ENCODE measurements around the gene FRMD6.

The FRMD6 gene

GRCh38 chr14:51704545-51704944 is 52.8 kb downstream of the FRMD6 start:
- Histone ChIP-seq H3K4me3 (ENCODE audit: low read length) (no peak overlapping the region), H3K9me3 (ENCODE audit: control insufficient read depth, low read depth, low read length) (no peaks in the 10 kb centered on the region), H3K4me1 (ENCODE audit: control insufficient read depth, low read depth, low read length) (peaks cover 36% of the 10 kb centered on the region), H3K27me3 (ENCODE audit: control insufficient read depth, insufficient read depth, low read length) (no peaks in the 10 kb centered on the region), H3K9ac (ENCODE audit: low read length) (no peak overlapping the region), H3K27ac (ENCODE audit: low read length) (no peak overlapping the region), H3K36me3 (ENCODE audit: control insufficient read depth, low read depth, low read length) (no peaks in the 10 kb centered on the region)

- H3K36me3 ChIP-seq (ENCODE audit: control insufficient read depth, low read depth, low read length): no peaks in the 10 kb centered on the region
- no peaks in the 10 kb centered on the region for H3K27me3 ChIP-seq (ENCODE audit: control insufficient read depth, insufficient read depth, low read length)
- H3K9me3 ChIP-seq (ENCODE audit: control insufficient read depth, low read depth, low read length): no peaks in the 10 kb centered on the region
- H3K27ac ChIP-seq (ENCODE audit: low read length): no peak overlapping the region
- no peak overlapping the region for H3K9ac ChIP-seq (ENCODE audit: low read length)
- H3K4me3 ChIP-seq (ENCODE audit: low read length): no peak overlapping the region
- peaks cover 28% of the 10 kb centered on the region for H3K4me1 ChIP-seq (ENCODE audit: control insufficient read depth, low read depth, low read length)
These were observed 55.6 kb downstream of the FRMD6 start for GRCh38 chr14:51707327-51707726.

GRCh38 chr14:51711505-51711904 is 59.8 kb downstream of the FRMD6 start:
- H3K4me3 ChIP-seq (ENCODE audit: low read length): no peak overlapping the region
- no peak overlapping the region for H3K9ac ChIP-seq (ENCODE audit: low read length)
- H3K4me1 ChIP-seq (ENCODE audit: control insufficient read depth, low read depth, low read length): peaks cover 10% of the 10 kb centered on the region
- H3K9me3 ChIP-seq (ENCODE audit: control insufficient read depth, low read depth, low read length): no peaks in the 10 kb centered on the region
- no peaks in the 10 kb centered on the region for H3K27me3 ChIP-seq (ENCODE audit: control insufficient read depth, insufficient read depth, low read length)
- no peak overlapping the region for H3K27ac ChIP-seq (ENCODE audit: low read length)
- H3K36me3 ChIP-seq (ENCODE audit: control insufficient read depth, low read depth, low read length): no peaks in the 10 kb centered on the region

GRCh38 chr14:51715250-51715649 is 63.5 kb downstream of the FRMD6 start:
- no peak overlapping the region for H3K27ac ChIP-seq (ENCODE audit: low read length)
- no peaks in the 10 kb centered on the region for H3K36me3 ChIP-seq (ENCODE audit: control insufficient read depth, low read depth, low read length)
- H3K9me3 ChIP-seq (ENCODE audit: control insufficient read depth, low read depth, low read length): no peaks in the 10 kb centered on the region

GRCh38 chr14:51715742-51716141 is 64.0 kb downstream of the FRMD6 start:
- H3K9me3 ChIP-seq (ENCODE audit: control insufficient read depth, low read depth, low read length): no peaks in the 10 kb centered on the region
- no peaks in the 10 kb centered on the region for H3K27me3 ChIP-seq (ENCODE audit: control insufficient read depth, insufficient read depth, low read length)
- H3K36me3 ChIP-seq (ENCODE audit: control insufficient read depth, low read depth, low read length): no peaks in the 10 kb centered on the region
- H3K4me1 ChIP-seq (ENCODE audit: control insufficient read depth, low read depth, low read length): peaks cover 27% of the 10 kb centered on the region
- H3K27ac ChIP-seq (ENCODE audit: low read length): no peak overlapping the region
- H3K4me3 ChIP-seq (ENCODE audit: low read length): no peak overlapping the region
- H3K9ac ChIP-seq (ENCODE audit: low read length): no peak overlapping the region

More at GRCh38 chr14:51715250-51715649, 63.5 kb downstream of the FRMD6 start:
- Histone ChIP-seq H3K9ac (ENCODE audit: low read length) (no peak overlapping the region), H3K27me3 (ENCODE audit: control insufficient read depth, insufficient read depth, low read length) (no peaks in the 10 kb centered on the region), H3K4me1 (ENCODE audit: control insufficient read depth, low read depth, low read length) (peaks cover 27% of the 10 kb centered on the region), H3K4me3 (ENCODE audit: low read length) (no peak overlapping the region)

GRCh38 chr14:51716610-51717009 is 64.9 kb downstream of the FRMD6 start:
- Histone ChIP-seq H3K27ac (ENCODE audit: low read length) (no peak overlapping the region), H3K27me3 (ENCODE audit: control insufficient read depth, insufficient read depth, low read length) (no peaks in the 10 kb centered on the region), H3K36me3 (ENCODE audit: control insufficient read depth, low read depth, low read length) (no peaks in the 10 kb centered on the region), H3K4me3 (ENCODE audit: low read length) (no peak overlapping the region), H3K4me1 (ENCODE audit: control insufficient read depth, low read depth, low read length) (peaks cover 27% of the 10 kb centered on the region), H3K9me3 (ENCODE audit: control insufficient read depth, low read depth, low read length) (no peaks in the 10 kb centered on the region), H3K9ac (ENCODE audit: low read length) (no peak overlapping the region)

- H3K9ac ChIP-seq (ENCODE audit: low read length): no peak overlapping the region
- no peaks in the 10 kb centered on the region for H3K9me3 ChIP-seq (ENCODE audit: control insufficient read depth, low read depth, low read length)
- H3K4me3 ChIP-seq (ENCODE audit: low read length): no peak overlapping the region
- peaks cover 5% of the 10 kb centered on the region for H3K36me3 ChIP-seq (ENCODE audit: control insufficient read depth, low read depth, low read length)
- H3K4me1 ChIP-seq (ENCODE audit: control insufficient read depth, low read depth, low read length): peaks cover 27% of the 10 kb centered on the region
- H3K27ac ChIP-seq (ENCODE audit: low read length): no peak overlapping the region
- no peaks in the 10 kb centered on the region for H3K27me3 ChIP-seq (ENCODE audit: control insufficient read depth, insufficient read depth, low read length)
These were observed 66.1 kb downstream of the FRMD6 start for GRCh38 chr14:51717766-51718165.

- Histone ChIP-seq H3K4me1 (ENCODE audit: control insufficient read depth, low read depth, low read length) (peaks cover 27% of the 10 kb centered on the region), H3K9ac (ENCODE audit: low read length) (no peak overlapping the region), H3K36me3 (ENCODE audit: control insufficient read depth, low read depth, low read length) (peaks cover 5% of the 10 kb centered on the region), H3K9me3 (ENCODE audit: control insufficient read depth, low read depth, low read length) (no peaks in the 10 kb centered on the region), H3K4me3 (ENCODE audit: low read length) (no peak overlapping the region), H3K27me3 (ENCODE audit: control insufficient read depth, insufficient read depth, low read length) (no peaks in the 10 kb centered on the region), H3K27ac (ENCODE audit: low read length) (no peak overlapping the region)
These were observed 68.2 kb downstream of the FRMD6 start for GRCh38 chr14:51719955-51720354.

GRCh38 chr14:51723990-51724389 is 72.3 kb downstream of the FRMD6 start:
- Histone ChIP-seq H3K9me3 (ENCODE audit: control insufficient read depth, low read depth, low read length) (no peaks in the 10 kb centered on the region), H3K9ac (ENCODE audit: low read length) (no peak overlapping the region), H3K27me3 (ENCODE audit: control insufficient read depth, insufficient read depth, low read length) (no peaks in the 10 kb centered on the region)

GRCh38 chr14:51724650-51725049 is 72.9 kb downstream of the FRMD6 start:
- H3K9ac ChIP-seq (ENCODE audit: low read length): no peak overlapping the region
- H3K27ac ChIP-seq (ENCODE audit: low read length): no peak overlapping the region
- H3K27me3 ChIP-seq (ENCODE audit: control insufficient read depth, insufficient read depth, low read length): no peaks in the 10 kb centered on the region
- no peaks in the 10 kb centered on the region for H3K4me1 ChIP-seq (ENCODE audit: control insufficient read depth, low read depth, low read length)
- no peaks in the 10 kb centered on the region for H3K9me3 ChIP-seq (ENCODE audit: control insufficient read depth, low read depth, low read length)
- peaks cover 19% of the 10 kb centered on the region for H3K36me3 ChIP-seq (ENCODE audit: control insufficient read depth, low read depth, low read length)
- no peak overlapping the region for H3K4me3 ChIP-seq (ENCODE audit: low read length)

More at GRCh38 chr14:51723990-51724389, 72.3 kb downstream of the FRMD6 start:
- Histone ChIP-seq H3K4me1 (ENCODE audit: control insufficient read depth, low read depth, low read length) (no peaks in the 10 kb centered on the region), H3K27ac (ENCODE audit: low read length) (no peak overlapping the region), H3K4me3 (ENCODE audit: low read length) (no peak overlapping the region), H3K36me3 (ENCODE audit: control insufficient read depth, low read depth, low read length) (peaks cover 19% of the 10 kb centered on the region)

- Histone ChIP-seq H3K9me3 (ENCODE audit: control insufficient read depth, low read depth, low read length) (no peaks in the 10 kb centered on the region), H3K36me3 (ENCODE audit: control insufficient read depth, low read depth, low read length) (peaks cover 19% of the 10 kb centered on the region), H3K4me1 (ENCODE audit: control insufficient read depth, low read depth, low read length) (no peaks in the 10 kb centered on the region), H3K9ac (ENCODE audit: low read length) (no peak overlapping the region), H3K27ac (ENCODE audit: low read length) (no peak overlapping the region), H3K27me3 (ENCODE audit: control insufficient read depth, insufficient read depth, low read length) (no peaks in the 10 kb centered on the region), H3K4me3 (ENCODE audit: low read length) (no peak overlapping the region)
These were observed 73.4 kb downstream of the FRMD6 start for GRCh38 chr14:51725061-51725460.

GRCh38 chr14:51726166-51726899 is 74.6 kb downstream of the FRMD6 start:
- no peaks in the 10 kb centered on the region for H3K4me1 ChIP-seq (ENCODE audit: control insufficient read depth, low read depth, low read length)
- no peak overlapping the region for H3K27ac ChIP-seq (ENCODE audit: low read length)
- no peaks in the 10 kb centered on the region for H3K27me3 ChIP-seq (ENCODE audit: control insufficient read depth, insufficient read depth, low read length)
- H3K9me3 ChIP-seq (ENCODE audit: control insufficient read depth, low read depth, low read length): no peaks in the 10 kb centered on the region
- peaks cover 19% of the 10 kb centered on the region for H3K36me3 ChIP-seq (ENCODE audit: control insufficient read depth, low read depth, low read length)
- H3K4me3 ChIP-seq (ENCODE audit: low read length): no peak overlapping the region
- no peak overlapping the region for H3K9ac ChIP-seq (ENCODE audit: low read length)

Data from iPS-18a (cell line).